Smooth muscle cell (in vitro differentiated cells): ENCODE results near the gene ACVR1. TPM values are rescaled to one million over a fixed set of nuclear protein-coding genes. Genes with fewer than 3 reads are reported as not detected.

Source experiments
- DNase-seq: peaks from one replicate; lab custom pipeline; 2025; ENCODE audit not compliant: unreplicated experiment; lab: John Stamatoyannopoulos, UW
- H2AFZ ChIP-seq: fragments of 200-600 bp; sonication (generic); 2 replicates; pipeline ENCODE4 v1.6.0; 2016; ENCODE audit warnings: antibody characterized with exemption, low read depth, mild to moderate bottlenecking
- H3F3A ChIP-seq: fragments of 200-600 bp; sonication (generic); 2 replicates; pipeline ENCODE4 v1.6.0; 2017; ENCODE audit warnings: antibody characterized with exemption, low read depth
- H3K27ac ChIP-seq: fragments of 200-600 bp; sonication (generic); 2 replicates; pipeline ENCODE4 v1.5.1; 2016; ENCODE audit warnings: low read depth, mild to moderate bottlenecking
- H3K27me3 ChIP-seq: fragments of 200-600 bp; sonication (generic); 2 replicates; pipeline ENCODE4 v1.6.1; 2016; ENCODE audit warnings: low read depth, mild to moderate bottlenecking
- H3K36me3 ChIP-seq: fragments of 200-600 bp; sonication (generic); 2 replicates; pipeline ENCODE4 v1.5.1; 2016; ENCODE audit warnings: low read depth
- H3K4me1 ChIP-seq: fragments of 200-600 bp; sonication (generic); 2 replicates; pipeline ENCODE4 v1.5.1; 2016; ENCODE audit warnings: low read depth
- H3K4me2 ChIP-seq: fragments of 200-600 bp; sonication (generic); 2 replicates; pipeline ENCODE4 v1.6.0; 2016; ENCODE audit warnings: mild to moderate bottlenecking
- H3K4me3 ChIP-seq: fragments of 200-600 bp; sonication (generic); 2 replicates; pipeline ENCODE4 v1.5.1; 2016; ENCODE audit warnings: mild to moderate bottlenecking
- H3K79me2 ChIP-seq: fragments of 200-600 bp; sonication (generic); 2 replicates; pipeline ENCODE4 v1.6.0; 2016; ENCODE audit warnings: low read depth, mild to moderate bottlenecking
- H3K9ac ChIP-seq: fragments of 200-600 bp; sonication (generic); 2 replicates; pipeline ENCODE4 v1.6.0; 2016; ENCODE audit warnings: low read depth
- H3K9me3 ChIP-seq: fragments of 200-600 bp; sonication (generic); replicated peaks from 2 replicates; pipeline ENCODE4 v1.5.1; 2016; ENCODE audit warnings: low read depth
- H4K20me1 ChIP-seq: fragments of 200-600 bp; sonication (generic); 2 replicates; pipeline ENCODE4 v1.6.0; 2016; ENCODE audit warnings: low read depth
- CTCF ChIP-seq: fragments of 200-600 bp; sonication (generic); IDR thresholded peaks from 2 replicates; pipeline ENCODE4 v1.5.1; 2017; ENCODE audit warnings: borderline replicate concordance, mild to moderate bottlenecking, antibody characterized with exemption; ENCODE audit not compliant: insufficient read depth, poor library complexity, severe bottlenecking
- WGBS: methylation state at CpG from one replicate; pipeline ENCODE4 v1.1.7; 2016; ENCODE audit warnings: low lambda C conversion rate; 5-methylcytosine and 5-hydroxymethylcytosine counted together
- polyA plus RNA-seq: library from polyadenylated mRNA; unstranded; fragments of >200 nt; fragmentation: Nextera tagmentation; extraction: Ambion mirVana; gene quantifications from 2 replicates; pipeline ENCODE4 v1.2.1, GENCODE V29; 2016
- total RNA-seq: library from RNA; depleted of rRNA; stranded (reverse); fragments of >200 nt; gene quantifications from 2 replicates; pipeline ENCODE4 v1.2.3, GENCODE V29; 2014

The ACVR1 gene
- total and polyA plus RNA-seq, 2 experiments from 2014 or later = 27.2 to 32.7 TPM

- Histone ChIP-seq H3K27me3 (no peaks in the 10 kb centered on the region), H4K20me1 (peaks cover 36% of the 10 kb centered on the region), H3K4me3 (no peak overlapping the region), H3F3A (no peaks in the 10 kb centered on the region), H3K4me1 (no peaks in the 10 kb centered on the region), H3K4me2 (no peak overlapping the region), H3K9ac (no peak overlapping the region), H3K27ac (no peak overlapping the region), H3K79me2 (peaks cover 72% of the 10 kb centered on the region), H2AFZ (no peak overlapping the region), H3K9me3 (no peaks in the 10 kb centered on the region), H3K36me3 (no peaks in the 10 kb centered on the region)
- TF ChIP-seq CTCF = no peak
- no peak for DNase-seq
- 97% methylated on average over 1 of the region's 1 CpG for WGBS
Observed at GRCh38 chr2:157810037-157810436, 66.1 kb downstream of the ACVR1 start.

- H3K36me3 ChIP-seq = no peaks in the 10 kb centered on the region
- TF ChIP-seq CTCF = no peak
- no peak for DNase-seq
- no peaks in the 10 kb centered on the region for H3F3A ChIP-seq
- no peaks in the 10 kb centered on the region for H3K9me3 ChIP-seq
- peaks cover 29% of the 10 kb centered on the region for H4K20me1 ChIP-seq
- H3K9ac ChIP-seq = no peak overlapping the region
- no peaks in the 10 kb centered on the region for H3K27me3 ChIP-seq
- H3K4me3 ChIP-seq = no peak overlapping the region
- H2AFZ ChIP-seq = no peak overlapping the region
- peak overlapping the region; percentile 6 for H3K27ac ChIP-seq
- peaks cover 63% of the 10 kb centered on the region for H3K79me2 ChIP-seq
- no peaks in the 10 kb centered on the region for H3K4me1 ChIP-seq
- peak overlapping the region; percentile 20 for H3K4me2 ChIP-seq
- WGBS = 63% methylated on average over 4 of the region's 4 CpGs
Observed at GRCh38 chr2:157809212-157809611, 66.9 kb downstream of the ACVR1 start.

GRCh38 chr2:157808421-157808820 lies 67.7 kb downstream of the ACVR1 start:
- Histone ChIP-seq H3K27ac (no peak overlapping the region), H3K27me3 (no peaks in the 10 kb centered on the region), H3K79me2 (peaks cover 63% of the 10 kb centered on the region), H3K4me3 (no peak overlapping the region), H3K4me2 (no peak overlapping the region), H3K4me1 (no peaks in the 10 kb centered on the region), H2AFZ (no peak overlapping the region), H3F3A (no peaks in the 10 kb centered on the region), H3K9me3 (no peaks in the 10 kb centered on the region), H4K20me1 (peaks cover 25% of the 10 kb centered on the region), H3K36me3 (no peaks in the 10 kb centered on the region), H3K9ac (no peak overlapping the region)
- DNase-seq = no peak
- no peak for TF ChIP-seq CTCF
- 78% methylated on average over 3 of the region's 3 CpGs for WGBS

GRCh38 chr2:157806426-157807077 lies 69.6 kb downstream of the ACVR1 start:
- Histone ChIP-seq H3K79me2 (peaks cover 62% of the 10 kb centered on the region), H3K4me2 (no peak overlapping the region)
- WGBS = 89% methylated on average over 7 of the region's 7 CpGs

More at GRCh38 chr2:157806426-157807077, 69.6 kb downstream of the ACVR1 start:
- Histone ChIP-seq H2AFZ (no peak overlapping the region), H3K27me3 (no peaks in the 10 kb centered on the region), H3K36me3 (no peaks in the 10 kb centered on the region), H3F3A (no peaks in the 10 kb centered on the region), H3K27ac (no peak overlapping the region), H3K9ac (no peak overlapping the region), H3K4me1 (no peaks in the 10 kb centered on the region), H3K9me3 (no peaks in the 10 kb centered on the region), H4K20me1 (peaks cover 21% of the 10 kb centered on the region), H3K4me3 (no peak overlapping the region)
- TF ChIP-seq CTCF = no peak
- DNase-seq = no peak
